GM21825 (cell line): ENCODE results near the gene PLAC9.

Experiments used
- ATAC-seq: cut with Tn5 transposase; IDR thresholded peaks from one replicate; pipeline ENCODE4 v1.9.1; 2021; ENCODE audit warnings: mild to moderate bottlenecking, moderate library complexity; ENCODE audit not compliant: unreplicated experiment

PLAC9 gene

GRCh38 chr10:80159166-80159873 lies 26.8 kb downstream of the PLAC9 start:
- no peak for ATAC-seq

GRCh38 chr10:80160361-80161320 lies 28.1 kb downstream of the PLAC9 start:
- ATAC-seq = no peak

GRCh38 chr10:80161321-80162083 lies 29.0 kb downstream of the PLAC9 start:
- ATAC-seq = no peak

GRCh38 chr10:80163741-80164341 lies 31.3 kb downstream of the PLAC9 start:
- ATAC-seq = no peak

- ATAC-seq = no peak
These were observed 32.1 kb downstream of the PLAC9 start for GRCh38 chr10:80164596-80164995.

GRCh38 chr10:80165173-80165572 lies 32.6 kb downstream of the PLAC9 start:
- ATAC-seq = no peak

GRCh38 chr10:80166581-80167470 lies 34.3 kb downstream of the PLAC9 start:
- no peak for ATAC-seq

GRCh38 chr10:80167471-80168161 lies 35.1 kb downstream of the PLAC9 start:
- ATAC-seq = no peak

- ATAC-seq = no peak
These were observed 35.6 kb downstream of the PLAC9 start for GRCh38 chr10:80168162-80168511.

GRCh38 chr10:80168679-80169380 lies 36.3 kb downstream of the PLAC9 start:
- ATAC-seq = no peak

- ATAC-seq = no peak
These were observed 37.5 kb downstream of the PLAC9 start for GRCh38 chr10:80170026-80170425.

GRCh38 chr10:80170641-80171040 lies 38.1 kb downstream of the PLAC9 start:
- ATAC-seq = no peak

GRCh38 chr10:80171248-80171660 lies 38.7 kb downstream of the PLAC9 start:
- no peak for ATAC-seq

- ATAC-seq = no peak
These were observed 40.4 kb downstream of the PLAC9 start for GRCh38 chr10:80172896-80173295.

GRCh38 chr10:80173466-80173865 lies 40.9 kb downstream of the PLAC9 start:
- no peak for ATAC-seq

GRCh38 chr10:80174641-80175395 lies 42.3 kb downstream of the PLAC9 start:
- no peak for ATAC-seq

GRCh38 chr10:80176526-80176925 lies 44.0 kb downstream of the PLAC9 start:
- ATAC-seq = no peak
